VCaP (cell line): Measurements from ENCODE around the gene ZFC3H1.
A peak's percentile ranks its signal among the peaks of the same experiment; 100 is the strongest.

Source experiments
- H3K27ac ChIP-seq: fragments of 450-650 bp; 2 replicates; pipeline ENCODE4 v1.5.1; 2017
- TF ChIP-seq, protein P1 (sequence below): fragments of 450-650 bp; conservative IDR thresholded peaks from 2 replicates; pipeline ENCODE4 v1.5.1; 2017; ENCODE audit warnings: mild to moderate bottlenecking, moderate library complexity

Gene ZFC3H1

DNA sequence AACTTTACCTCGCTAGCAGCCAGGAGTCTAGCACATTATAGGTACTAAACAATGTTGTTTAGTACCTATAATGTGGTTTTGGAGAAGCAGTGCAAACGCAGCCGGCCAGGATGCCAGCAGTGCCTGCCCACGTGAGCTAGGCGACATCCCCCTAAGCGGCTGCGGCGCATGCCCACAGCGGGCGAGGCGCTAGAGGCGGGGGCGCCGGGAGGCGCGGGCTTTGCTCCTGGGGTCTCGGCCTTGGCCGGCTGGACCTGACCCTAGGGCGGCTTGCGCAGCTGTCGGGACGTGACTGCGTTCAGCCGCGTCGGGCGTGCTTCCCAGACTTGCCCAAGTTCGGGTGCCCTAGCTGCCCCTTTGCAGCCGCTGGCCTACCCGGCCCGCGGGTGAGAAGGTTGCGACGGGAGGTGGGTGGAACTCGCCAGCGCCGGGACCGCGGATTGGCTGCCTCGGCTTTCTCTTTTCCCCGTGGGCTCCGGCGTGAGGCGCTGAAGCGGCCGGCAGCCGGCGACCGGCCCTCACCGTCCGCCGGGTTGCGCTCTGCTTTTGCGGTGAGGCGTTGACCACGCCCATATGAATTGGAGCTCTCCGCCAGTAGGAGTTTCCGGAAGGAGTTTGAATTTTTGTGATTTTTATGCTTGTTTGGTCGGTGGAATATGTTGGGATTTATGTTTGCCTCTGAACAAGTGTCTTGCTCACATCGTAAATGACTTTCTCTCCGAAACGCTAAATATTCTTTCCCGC is 22.4 kb upstream of the ZFC3H1 start, which contains the start of gene TMEM19:
Gene TMEM19, plus strand, starts transcription at position 169 of the 744 bp plus-strand sequence. CDS start 599 bp downstream, outside the sequence.
- TF ChIP-seq, protein P1, sequence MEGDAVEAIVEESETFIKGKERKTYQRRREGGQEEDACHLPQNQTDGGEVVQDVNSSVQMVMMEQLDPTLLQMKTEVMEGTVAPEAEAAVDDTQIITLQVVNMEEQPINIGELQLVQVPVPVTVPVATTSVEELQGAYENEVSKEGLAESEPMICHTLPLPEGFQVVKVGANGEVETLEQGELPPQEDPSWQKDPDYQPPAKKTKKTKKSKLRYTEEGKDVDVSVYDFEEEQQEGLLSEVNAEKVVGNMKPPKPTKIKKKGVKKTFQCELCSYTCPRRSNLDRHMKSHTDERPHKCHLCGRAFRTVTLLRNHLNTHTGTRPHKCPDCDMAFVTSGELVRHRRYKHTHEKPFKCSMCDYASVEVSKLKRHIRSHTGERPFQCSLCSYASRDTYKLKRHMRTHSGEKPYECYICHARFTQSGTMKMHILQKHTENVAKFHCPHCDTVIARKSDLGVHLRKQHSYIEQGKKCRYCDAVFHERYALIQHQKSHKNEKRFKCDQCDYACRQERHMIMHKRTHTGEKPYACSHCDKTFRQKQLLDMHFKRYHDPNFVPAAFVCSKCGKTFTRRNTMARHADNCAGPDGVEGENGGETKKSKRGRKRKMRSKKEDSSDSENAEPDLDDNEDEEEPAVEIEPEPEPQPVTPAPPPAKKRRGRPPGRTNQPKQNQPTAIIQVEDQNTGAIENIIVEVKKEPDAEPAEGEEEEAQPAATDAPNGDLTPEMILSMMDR = peak; percentile 59
- peak within 1 kb of the TSS; percentile 86 for H3K27ac ChIP-seq

GRCh38 chr12:71685312-71685906 is 21.8 kb upstream of the ZFC3H1 start:
- H3K27ac ChIP-seq = peak overlapping the region; percentile 86
- TF ChIP-seq, protein P1 = no peak

GRCh38 chr12:71684081-71684480 is 20.4 kb upstream of the ZFC3H1 start:
- TF ChIP-seq, protein P1 = no peak
- H3K27ac ChIP-seq = no peak overlapping the region

DNA sequence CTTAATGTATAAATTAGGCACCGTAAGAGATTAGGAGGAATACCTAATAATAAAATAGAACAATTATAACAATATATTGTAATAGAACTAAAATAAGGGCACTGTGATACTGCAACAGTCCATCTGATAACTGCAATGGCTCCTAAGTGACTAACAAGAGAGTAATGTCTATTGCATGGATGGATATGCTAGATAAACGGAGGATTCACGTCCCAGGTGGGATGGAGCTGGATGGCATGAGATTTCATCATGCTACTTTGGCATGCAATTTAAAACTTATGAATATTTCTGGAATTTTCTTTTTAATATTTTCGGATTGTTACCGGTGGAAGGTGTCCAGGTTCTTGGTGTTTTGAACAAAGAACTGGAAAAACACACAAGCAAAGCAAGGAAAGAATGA is 20.0 kb upstream of the ZFC3H1 start:
- TF ChIP-seq, protein P1 = no peak
- no peak overlapping the region for H3K27ac ChIP-seq

- no peak overlapping the region for H3K27ac ChIP-seq
- TF ChIP-seq, protein P1 = no peak
Measured at GRCh38 chr12:71682466-71682865, 18.8 kb upstream of the ZFC3H1 start.

DNA sequence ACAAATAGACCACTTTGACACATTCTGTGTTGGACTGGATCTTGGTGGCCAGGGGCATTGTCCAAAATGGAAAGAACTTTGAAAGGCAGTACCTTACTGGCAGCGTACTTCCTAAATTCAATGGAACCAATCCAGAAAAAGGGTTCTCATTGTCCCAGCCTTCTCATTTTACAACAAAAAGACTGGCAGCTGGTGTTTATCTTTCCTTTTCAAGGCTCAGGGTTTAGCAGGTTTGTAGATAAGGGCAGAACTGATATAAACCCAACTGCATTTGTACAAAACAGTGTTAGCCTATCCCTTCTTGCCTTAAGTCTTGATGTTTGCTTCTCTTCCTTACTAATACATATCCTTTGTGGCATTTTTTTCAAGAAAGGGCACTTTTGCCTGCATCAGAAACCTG is 8.2 kb upstream of the ZFC3H1 start:
- TF ChIP-seq, protein P1 = no peak

DNA sequence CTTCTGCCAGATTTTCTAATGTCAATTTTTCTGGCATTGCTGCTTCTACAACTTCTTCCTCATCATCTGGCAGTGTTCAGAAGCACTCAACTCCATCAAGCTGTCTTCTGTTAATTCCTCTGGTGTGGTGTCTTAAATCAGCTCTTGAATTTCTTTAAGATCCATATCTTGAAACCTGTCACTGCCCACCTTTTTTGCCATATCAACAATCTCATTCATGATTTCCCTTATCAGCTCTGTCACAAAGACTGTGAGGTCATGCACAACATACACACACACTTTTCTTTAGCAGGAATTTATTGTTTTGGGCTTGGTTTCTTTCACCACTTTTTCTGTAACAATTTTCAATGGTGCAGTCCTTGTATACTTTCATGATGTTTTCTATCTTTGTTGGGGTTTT is 7.7 kb upstream of the ZFC3H1 start:
- H3K27ac ChIP-seq = no peak overlapping the region; the same call in 1 of the 2 replicates
- TF ChIP-seq, protein P1 = no peak

More for the DNA sequence above, 8.2 kb upstream of the ZFC3H1 start:
- H3K27ac ChIP-seq = peak overlapping the region; percentile 39
